Mammary epithelial cell (primary cell): ENCODE results near the gene RAD23B.

Experiments used
- CTCF ChIP-seq, 2 donors: IDR thresholded peaks in 1 of 2; conservative IDR thresholded peaks in 1 of 2; 2 replicates each; pipeline ENCODE4 v1.5.1; 2011 to 2012; ENCODE audit warnings: inconsistent platforms in 2 of 2, low read length in 2 of 2, mild to moderate bottlenecking in 2 of 2, control low read depth in 1 of 2, low read depth in 1 of 2; ENCODE audit not compliant: insufficient read depth in 1 of 2; ENCODE audit errors: extremely low read depth in 1 of 2
- EZH2 ChIP-seq: IDR thresholded peaks from 2 replicates; pipeline ENCODE4 v1.6.1; 2012; ENCODE audit warnings: low read length, inconsistent platforms, borderline replicate concordance

GRCh38 chr9:107240260-107240659 is 42.8 kb upstream of the RAD23B start:
- no peak for TF ChIP-seq CTCF (conservative IDR thresholded peaks at IDR 0.05 in 1 of 2, IDR thresholded peaks at IDR 0.05 in 1 of 2; ENCODE audit: extremely low read depth in 1 of 2, insufficient read depth in 1 of 2, low read depth in 1 of 2, low read length in 2 of 2)
- no peak for TF ChIP-seq EZH2
